NCI-H146 treated with DMSO at 0.1 percent for 48 hours (cell line): ENCODE measurements around the gene ATP23.

ENCODE experiments used
- DNase-seq: peaks from one replicate; lab custom pipeline; 2025; ENCODE audit not compliant: unreplicated experiment; lab: John Stamatoyannopoulos, UW

ATP23 gene

GRCh38 chr12:57907281-57907680 is 34.1 kb upstream of the ATP23 start:
- DNase-seq, result no peak

GRCh38 chr12:57908511-57908910 is 32.9 kb upstream of the ATP23 start:
- no peak for DNase-seq

- DNase-seq, result no peak
These were observed 32.3 kb upstream of the ATP23 start for GRCh38 chr12:57909056-57909455.

GRCh38 chr12:57909611-57910010 is 31.8 kb upstream of the ATP23 start:
- DNase-seq, result no peak

- no peak for DNase-seq
These were observed 23.2 kb upstream of the ATP23 start for GRCh38 chr12:57918147-57918546.

GRCh38 chr12:57927086-57927485 is 14.3 kb upstream of the ATP23 start:
- no peak for DNase-seq

GRCh38 chr12:57929092-57929830 is 12.1 kb upstream of the ATP23 start:
- no peak for DNase-seq

- no peak for DNase-seq
These were observed 6.5 kb upstream of the ATP23 start for GRCh38 chr12:57934819-57935218.

GRCh38 chr12:57935331-57935730 is 6.0 kb upstream of the ATP23 start:
- no peak for DNase-seq

GRCh38 chr12:57935839-57936512 is 5.4 kb upstream of the ATP23 start:
- peak; percentile 90 for DNase-seq

GRCh38 chr12:57936513-57936883 is 4.9 kb upstream of the ATP23 start:
- no peak for DNase-seq

- DNase-seq, result no peak
These were observed 2.1 kb upstream of the ATP23 start for GRCh38 chr12:57939291-57939690.

GRCh38 chr12:57940052-57940914 is 1.1 kb upstream of the ATP23 start:
- DNase-seq, result no peak

- DNase-seq, result peak; percentile 63
These were observed 527 bp upstream of the ATP23 start for GRCh38 chr12:57940915-57941164.

- DNase-seq, result no peak
These were observed 2.2 kb downstream of the ATP23 start for GRCh38 chr12:57943438-57944080.

- no peak for DNase-seq
These were observed 3.1 kb downstream of the ATP23 start for GRCh38 chr12:57944313-57945023.

- DNase-seq, result no peak
These were observed 11.4 kb downstream of the ATP23 start for GRCh38 chr12:57952766-57953165.

- no peak for DNase-seq
These were observed 13.4 kb downstream of the ATP23 start for GRCh38 chr12:57954768-57955167.

GRCh38 chr12:57958061-57958657 is 16.8 kb downstream of the ATP23 start:
- DNase-seq, result no peak

GRCh38 chr12:57964421-57964820 is 23.1 kb downstream of the ATP23 start:
- DNase-seq, result no peak

GRCh38 chr12:57965766-57966165 is 24.4 kb downstream of the ATP23 start:
- DNase-seq, result no peak
